HG02938 (cell line): ENCODE results near the gene ACTA2.
"Not testable (repeated sequence)": the region's sequence is repeated elsewhere in the genome, so short reads cannot be mapped to it uniquely, and the experiment has no call there.

Experiments
- ATAC-seq: cut with Tn5 transposase; IDR thresholded peaks from one replicate; pipeline ENCODE4 v1.9.1; 2021; ENCODE audit warnings: mild to moderate bottlenecking, moderate library complexity; ENCODE audit not compliant: unreplicated experiment

ACTA2 gene

DNA sequence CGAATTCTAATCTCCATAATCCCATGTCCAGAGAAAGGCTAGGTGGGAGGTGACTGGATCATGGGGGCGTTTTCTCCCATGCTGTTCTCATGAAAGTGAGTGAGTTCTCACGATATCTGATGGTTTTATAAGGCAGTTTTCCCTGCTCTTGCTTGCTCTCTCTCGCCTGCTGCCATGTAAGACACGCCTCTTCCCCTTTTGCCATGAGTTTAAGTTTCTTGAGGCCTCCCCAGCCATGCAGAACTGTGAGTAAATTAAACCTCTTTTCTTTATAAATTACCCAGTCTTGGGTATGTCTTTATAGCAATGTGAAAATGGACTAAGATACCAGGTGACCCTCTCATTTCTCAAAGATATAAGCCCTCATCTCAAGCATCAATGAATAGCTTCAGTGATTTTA lies 1.1 kb upstream of the ACTA2 start:
- ATAC-seq: no peak

GRCh38 chr10:88949912-88950837 lies 2.4 kb downstream of the ACTA2 start:
- ATAC-seq: no peak

GRCh38 chr10:88949051-88949450 lies 3.5 kb downstream of the ACTA2 start:
- ATAC-seq: no peak

DNA sequence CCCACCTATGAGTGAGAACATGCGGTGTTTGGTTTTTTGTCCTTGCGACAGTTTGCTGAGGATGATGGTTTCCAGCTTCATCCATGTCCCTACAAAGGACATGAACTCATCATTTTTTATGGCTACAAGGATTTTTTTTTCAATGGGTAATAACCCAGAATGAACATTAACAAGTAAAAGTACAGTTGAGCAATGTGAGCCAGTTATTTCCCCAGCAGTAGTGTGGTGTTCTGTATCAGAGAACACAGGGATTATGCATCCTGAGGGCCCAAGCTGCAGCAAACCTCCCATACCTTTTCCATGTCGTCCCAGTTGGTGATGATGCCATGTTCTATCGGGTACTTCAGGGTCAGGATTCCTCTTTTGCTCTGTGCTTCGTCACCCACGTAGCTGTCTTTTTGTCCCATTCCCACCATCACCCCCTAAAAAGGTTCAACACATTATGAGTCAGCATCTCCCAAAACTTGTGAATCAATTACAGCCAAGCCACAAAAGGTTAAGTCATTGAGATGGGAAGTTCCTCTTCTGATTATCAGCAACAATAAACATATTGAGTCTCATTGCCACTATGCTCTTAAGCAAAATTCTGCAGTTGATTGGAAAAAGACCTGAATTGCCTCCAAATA lies 5.5 kb downstream of the ACTA2 start:
- no peak for ATAC-seq

DNA sequence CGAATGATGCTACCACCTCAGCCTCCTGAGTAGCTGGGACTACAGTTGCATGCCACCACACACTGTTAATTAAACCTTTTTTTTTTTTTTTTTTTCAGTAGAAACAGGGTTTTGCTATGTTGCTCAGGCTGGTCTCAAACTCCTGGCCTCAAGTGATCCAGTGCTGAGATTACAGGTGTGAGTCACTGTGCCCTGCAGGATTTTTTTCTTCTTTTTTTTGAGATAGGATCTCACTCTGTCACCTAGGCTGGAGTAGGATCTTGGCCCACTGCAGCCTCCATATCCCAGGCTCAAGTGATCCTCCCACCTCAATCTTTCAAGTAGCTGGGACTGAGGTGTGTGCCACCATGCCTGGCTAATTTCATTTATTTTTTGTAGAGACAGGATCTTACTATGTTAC lies 6.4 kb downstream of the ACTA2 start:
- ATAC-seq: no peak

- ATAC-seq: no peak
Measured at GRCh38 chr10:88944813-88945212, 7.8 kb downstream of the ACTA2 start.

GRCh38 chr10:88943778-88944177 lies 8.8 kb downstream of the ACTA2 start:
- no peak for ATAC-seq

GRCh38 chr10:88941026-88941425 lies 11.5 kb downstream of the ACTA2 start:
- no peak for ATAC-seq

DNA sequence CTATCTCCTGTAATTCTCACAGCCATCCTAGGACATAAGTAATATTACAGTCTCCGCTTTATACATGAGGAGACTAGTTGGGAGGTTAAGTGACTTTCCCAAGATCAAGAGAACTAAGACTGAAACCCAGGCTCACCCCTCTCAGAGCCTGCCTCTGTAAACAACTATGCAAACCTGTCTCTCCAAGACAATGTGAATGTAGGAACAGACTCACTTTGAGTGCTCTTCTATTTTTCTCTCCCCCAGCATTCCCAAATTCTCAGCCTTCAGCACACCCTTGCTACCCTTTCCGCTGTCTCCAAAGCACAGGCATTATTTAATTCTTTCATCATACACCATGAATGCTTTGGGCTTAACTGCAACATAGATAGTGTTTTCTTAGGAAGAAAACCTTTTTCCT lies 13.6 kb downstream of the ACTA2 start:
- no peak for ATAC-seq

DNA sequence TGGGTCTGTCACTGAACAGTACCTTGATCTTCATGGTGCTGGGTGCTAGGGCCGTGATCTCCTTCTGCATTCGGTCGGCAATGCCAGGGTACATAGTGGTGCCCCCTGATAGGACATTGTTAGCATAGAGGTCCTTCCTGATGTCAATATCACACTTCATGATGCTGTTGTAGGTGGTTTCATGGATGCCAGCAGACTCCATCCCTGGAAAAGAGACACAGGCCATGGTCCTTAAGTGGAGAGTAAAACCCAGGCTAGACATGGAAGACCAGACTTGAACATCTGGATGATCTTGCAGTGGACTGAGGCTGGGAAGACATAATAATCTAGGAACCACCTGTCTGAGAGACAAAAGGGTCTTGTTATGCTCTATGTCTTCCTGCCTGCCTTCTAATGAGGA lies 14.5 kb downstream of the ACTA2 start:
- ATAC-seq: no peak

DNA sequence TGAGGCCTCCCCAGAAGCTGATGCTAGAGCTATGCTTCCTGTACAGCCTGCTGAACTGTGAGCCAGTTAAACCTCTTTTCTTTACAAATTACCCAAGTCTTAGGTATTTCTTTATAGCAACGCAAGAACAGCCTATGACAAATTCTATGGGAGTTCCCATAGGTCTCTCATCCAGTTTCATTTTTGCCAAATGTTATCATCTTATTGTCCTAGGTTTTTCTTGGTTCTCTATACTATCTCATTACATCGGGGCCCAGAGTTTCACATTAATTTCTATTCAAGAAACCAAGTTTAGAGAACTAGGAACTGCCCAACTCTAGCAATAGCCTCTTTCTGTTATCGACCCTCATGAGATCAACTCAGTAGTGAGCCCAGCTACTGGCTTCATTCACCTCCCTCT lies 15.9 kb downstream of the ACTA2 start:
- no peak for ATAC-seq

DNA sequence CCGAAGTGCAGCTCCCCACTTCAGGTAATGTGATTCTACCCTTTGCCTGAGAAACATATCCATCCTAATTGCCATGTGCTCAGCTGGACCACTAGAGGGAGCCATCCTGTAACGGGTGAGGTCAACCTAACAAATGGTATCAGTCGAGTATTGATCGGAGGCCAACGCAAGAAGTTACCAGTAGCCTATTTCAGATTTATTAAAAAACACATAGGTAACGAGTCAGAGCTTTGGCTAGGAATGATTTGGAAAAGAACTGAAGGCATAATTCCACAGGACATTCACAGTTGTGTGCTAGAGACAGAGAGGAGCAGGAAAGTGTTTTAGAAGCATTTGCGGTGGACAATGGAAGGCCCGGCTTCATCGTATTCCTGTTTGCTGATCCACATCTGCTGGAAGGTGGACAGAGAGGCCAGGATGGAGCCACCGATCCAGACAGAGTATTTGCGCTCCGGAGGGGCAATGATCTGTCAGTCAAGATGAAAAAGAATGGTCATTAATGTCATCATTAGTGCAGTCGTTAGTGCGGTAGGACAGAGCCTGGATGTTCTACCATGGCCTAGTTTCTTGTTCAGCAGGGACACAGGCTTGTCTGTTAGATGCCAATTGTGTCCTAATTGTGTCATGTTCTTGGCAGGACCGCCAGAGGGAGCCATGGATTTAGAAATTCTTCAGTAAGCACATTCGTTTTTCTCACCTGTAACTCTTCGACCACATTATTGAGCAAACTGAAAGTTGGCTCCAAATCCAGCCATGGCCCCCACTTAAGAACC lies 17.5 kb downstream of the ACTA2 start:
- ATAC-seq: no peak

DNA sequence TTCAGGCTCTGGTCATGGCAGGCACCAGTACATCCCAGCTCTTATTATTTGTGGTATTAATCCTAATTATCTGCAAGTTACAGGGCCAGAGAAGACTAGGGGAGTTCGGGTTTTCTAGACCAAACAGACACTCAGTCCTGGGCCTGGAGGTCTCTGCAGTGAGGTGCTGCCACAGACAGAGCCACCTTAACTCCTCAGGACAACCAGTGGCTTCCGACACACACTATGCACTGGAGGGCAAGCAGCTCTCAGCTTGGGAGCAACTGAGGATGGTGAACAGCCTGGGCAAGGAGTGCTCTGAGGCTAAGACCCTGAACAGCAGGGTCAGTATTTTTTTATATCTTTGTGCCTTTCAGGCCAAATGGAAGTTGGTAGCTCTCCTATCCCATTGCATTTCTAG lies 19.0 kb downstream of the ACTA2 start:
- no peak for ATAC-seq

DNA sequence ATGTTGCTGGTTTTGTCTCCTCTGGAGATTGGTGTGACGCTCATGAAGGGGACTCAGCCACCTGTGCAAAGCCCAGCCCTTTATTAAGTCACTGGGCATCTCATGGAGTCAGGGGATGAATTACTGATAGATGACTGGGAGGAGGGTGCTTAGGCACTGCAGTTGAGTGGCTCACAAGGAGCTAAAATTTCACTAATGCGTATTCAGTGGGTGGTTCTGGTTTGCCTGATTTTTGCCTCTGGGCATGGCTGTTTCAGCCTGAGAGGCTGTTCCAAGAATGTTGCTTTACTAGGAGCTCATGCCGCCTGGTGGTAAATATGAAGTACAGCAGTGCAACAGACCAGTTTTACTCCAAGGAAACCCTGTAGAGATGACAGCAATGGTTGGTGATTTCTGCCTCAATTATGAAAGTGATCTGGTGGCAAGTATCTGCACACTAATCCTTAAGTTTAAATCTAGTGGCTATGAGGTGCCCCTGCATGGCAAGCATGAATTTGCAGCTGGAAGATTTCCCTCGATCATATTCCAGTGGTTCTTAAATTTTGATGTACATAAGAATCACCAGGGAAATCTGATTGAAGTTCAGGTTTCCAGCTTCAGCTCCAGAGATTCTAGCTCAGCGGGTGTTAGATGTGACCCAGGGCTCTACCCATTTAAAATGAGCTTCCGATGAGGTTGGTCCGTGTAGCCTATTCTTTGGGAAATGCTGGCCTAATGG lies 19.9 kb downstream of the ACTA2 start:
- peak; percentile 62 for ATAC-seq

DNA sequence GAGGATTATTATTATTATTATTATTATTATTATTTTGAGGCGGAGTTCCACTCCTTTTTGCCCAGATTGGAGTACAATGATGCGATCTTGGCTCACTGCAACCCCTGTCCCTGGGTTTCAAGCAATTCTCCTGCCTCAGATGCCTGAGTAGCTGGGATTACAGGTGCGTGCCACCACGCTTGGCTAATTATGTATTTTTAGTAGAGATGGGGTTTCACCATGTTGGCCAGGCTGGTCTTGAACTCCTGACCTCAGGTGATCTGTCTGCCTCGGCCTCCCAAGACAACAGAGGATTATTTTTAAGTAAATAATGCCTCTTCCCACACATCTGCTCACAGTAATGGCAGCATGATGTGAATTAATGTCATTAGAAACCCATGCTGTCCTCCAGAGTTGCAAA lies 20.5 kb downstream of the ACTA2 start:
- ATAC-seq: not testable (repeated sequence)

- no peak for ATAC-seq
Measured at GRCh38 chr10:88931548-88931947, 21.0 kb downstream of the ACTA2 start.

DNA sequence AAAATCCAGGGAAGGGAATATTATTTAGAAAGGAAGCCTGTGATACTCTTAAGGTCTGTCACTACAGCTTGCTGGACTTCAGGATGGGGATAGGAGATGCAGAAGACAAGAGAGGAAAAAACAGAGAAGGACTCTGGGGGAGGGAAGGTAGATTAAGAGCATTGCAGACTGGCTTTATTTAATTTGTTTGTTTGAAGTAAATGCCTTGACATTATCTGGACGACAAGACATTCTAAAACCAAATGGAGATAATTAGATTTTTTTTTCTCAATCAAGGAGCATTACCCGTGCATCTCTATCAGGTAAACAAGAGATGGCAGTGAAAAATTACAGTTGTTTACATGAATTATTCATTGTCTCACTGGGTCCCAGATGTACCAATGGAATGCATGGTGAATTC lies 24.3 kb downstream of the ACTA2 start:
- no peak for ATAC-seq

DNA sequence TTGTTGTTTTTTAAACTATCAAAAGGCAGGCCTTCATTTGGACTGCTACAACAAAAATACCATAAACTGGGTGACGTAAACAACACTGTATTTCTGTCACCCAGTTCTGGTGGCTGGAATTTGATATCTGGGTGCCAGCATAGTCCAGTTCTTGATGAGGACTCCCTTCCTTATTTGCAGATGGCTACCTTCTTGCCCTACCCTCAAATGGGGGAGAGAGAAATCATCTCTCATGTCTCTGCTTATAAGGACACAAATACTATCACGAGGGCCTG lies 25.2 kb downstream of the ACTA2 start:
- ATAC-seq: no peak

GRCh38 chr10:88926566-88927415 lies 25.8 kb downstream of the ACTA2 start:
- no peak for ATAC-seq

GRCh38 chr10:88923520-88923919 lies 29.1 kb downstream of the ACTA2 start:
- ATAC-seq: no peak
